HG03354 (cell line): Measurements from ENCODE around the gene DNAJC12.
"Not testable (repeated sequence)": the region's sequence is repeated elsewhere in the genome, so short reads cannot be mapped to it uniquely, and the experiment has no call there.

Experiments used
- ATAC-seq: cut with Tn5 transposase; IDR thresholded peaks from one replicate; pipeline ENCODE4 v1.9.1; 2021; ENCODE audit warnings: mild to moderate bottlenecking; ENCODE audit not compliant: unreplicated experiment, poor library complexity, severe bottlenecking

Gene DNAJC12

GRCh38 chr10:67837541-67838314 lies at the start of gene DNAJC12:
DNAJC12 (minus strand) TSS chr10:67838188; CDS start chr10:67838011, 177 bp downstream.
- ATAC-seq = peak; percentile 84

DNA sequence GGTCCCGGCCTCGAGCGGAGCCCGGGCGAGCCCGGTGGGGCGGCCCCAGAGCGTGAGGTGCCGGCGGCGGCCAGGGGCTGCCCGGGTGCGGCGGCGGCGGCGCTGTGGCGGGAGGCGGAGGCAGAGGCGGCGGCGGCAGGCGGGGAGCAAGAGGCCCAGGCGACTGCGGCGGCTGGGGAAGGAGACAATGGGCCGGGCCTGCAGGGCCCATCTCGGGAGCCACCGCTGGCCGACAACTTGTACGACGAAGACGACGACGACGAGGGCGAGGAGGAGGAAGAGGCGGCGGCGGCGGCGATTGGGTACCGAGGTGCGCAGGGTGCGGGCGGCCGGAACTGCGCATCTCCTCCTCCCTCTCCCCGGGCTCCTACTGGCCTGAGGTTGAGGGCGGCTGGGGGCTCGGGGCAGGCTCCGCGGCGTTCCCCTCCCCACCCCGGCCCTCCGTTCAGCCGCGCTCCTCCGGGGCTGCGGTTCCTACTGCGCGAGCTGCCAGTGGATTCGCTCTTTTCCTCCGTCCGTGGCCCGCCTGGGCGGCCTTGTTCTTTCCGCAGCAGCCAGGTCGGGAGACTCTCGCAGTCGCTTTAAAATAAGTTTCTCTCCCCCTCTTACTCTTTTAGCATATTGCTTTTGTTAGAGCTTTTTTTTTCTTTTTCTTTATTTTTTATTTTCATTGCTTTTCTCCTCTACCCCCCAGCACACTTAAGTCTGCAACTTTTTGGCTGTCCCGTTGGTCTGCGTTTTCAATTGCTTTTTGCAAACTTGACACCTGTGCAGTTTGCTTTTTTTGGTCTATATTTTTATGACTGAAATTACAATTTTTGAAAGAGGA lies 47.1 kb upstream of the DNAJC12 start:
- ATAC-seq = peak; percentile 71

DNA sequence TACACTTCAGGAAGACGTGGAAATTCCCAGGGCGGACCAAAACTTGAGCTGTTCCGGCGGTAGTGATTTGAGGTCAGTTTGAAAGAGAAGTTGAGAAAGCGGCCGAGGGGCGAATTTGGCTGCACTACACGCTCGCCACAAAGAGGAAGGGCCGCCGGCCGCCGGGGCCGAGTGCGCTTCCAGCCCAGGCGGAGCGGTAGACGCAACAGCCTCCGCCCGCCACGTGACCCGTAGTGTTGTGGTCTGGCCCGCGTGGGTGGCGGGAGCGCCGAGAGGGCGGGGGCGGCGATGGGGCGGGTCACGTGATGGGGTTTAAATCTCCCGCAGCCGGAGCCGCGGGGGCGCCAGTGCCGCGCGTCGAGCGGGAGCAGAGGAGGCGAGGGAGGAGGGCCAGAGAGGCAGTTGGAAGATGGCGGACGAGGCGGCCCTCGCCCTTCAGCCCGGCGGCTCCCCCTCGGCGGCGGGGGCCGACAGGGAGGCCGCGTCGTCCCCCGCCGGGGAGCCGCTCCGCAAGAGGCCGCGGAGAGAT lies 46.4 kb upstream of the DNAJC12 start, which contains the start of gene SIRT1:
SIRT1 (plus strand) TSS at position 344 of the 529 bp plus-strand sequence; CDS start at position 410, 66 bp downstream.
- ATAC-seq = peak; percentile 89

DNA sequence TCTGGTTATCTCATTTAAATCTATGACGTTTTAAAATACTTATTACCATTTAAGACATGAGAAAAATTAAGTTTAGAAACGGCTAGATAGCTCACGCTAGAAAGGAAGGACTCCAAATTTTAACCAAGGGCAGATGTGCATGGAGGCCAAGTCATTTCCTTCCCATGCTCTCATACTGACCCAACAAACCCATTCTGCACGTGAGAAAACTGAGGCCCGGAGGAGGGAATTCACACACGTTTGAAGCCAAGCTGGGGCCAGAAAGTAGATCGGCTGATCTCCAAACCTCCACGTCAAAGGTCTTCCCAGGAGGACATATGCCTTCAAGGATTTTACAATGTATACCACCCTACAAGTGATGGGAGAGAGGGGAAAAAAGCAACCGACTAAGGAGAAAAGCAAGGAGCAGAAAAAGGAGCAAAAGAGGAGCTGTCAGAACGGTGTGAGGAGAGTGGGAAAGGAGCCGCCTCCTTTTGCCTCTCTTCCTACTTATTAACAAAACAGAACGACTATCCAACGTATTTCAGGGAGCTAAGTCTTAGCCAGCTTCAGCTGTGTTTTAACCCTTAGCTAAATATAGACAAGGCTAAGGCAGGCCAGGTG lies 45.8 kb upstream of the DNAJC12 start:
- ATAC-seq = no peak

DNA sequence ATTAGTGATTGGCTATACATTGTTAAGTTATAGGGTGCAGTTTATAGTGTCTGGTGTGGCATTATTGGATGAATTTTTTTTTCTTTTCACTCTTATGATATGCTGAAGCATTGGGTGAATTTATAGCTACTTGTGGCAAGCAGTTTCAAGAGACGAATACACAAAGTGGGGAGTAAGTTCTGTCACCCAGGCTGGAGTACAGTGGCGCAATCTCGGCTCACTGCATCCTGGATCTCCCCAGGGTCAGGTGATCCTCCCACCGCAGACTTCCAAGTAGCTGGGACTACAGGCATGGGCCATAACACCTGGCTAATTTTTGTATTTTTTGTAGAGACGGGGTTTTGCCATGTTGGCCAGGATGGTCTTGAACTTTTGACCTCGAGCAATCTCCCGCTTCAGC lies 40.1 kb upstream of the DNAJC12 start:
- no peak for ATAC-seq

- not testable (repeated sequence) for ATAC-seq
Measured at GRCh38 chr10:67877421-67877820, 39.4 kb upstream of the DNAJC12 start.

- no peak for ATAC-seq
Measured at GRCh38 chr10:67875340-67876238, 37.6 kb upstream of the DNAJC12 start.

GRCh38 chr10:67869996-67870395 lies 32.0 kb upstream of the DNAJC12 start:
- no peak for ATAC-seq

- ATAC-seq = no peak
Measured at GRCh38 chr10:67868132-67868531, 30.1 kb upstream of the DNAJC12 start.

- no peak for ATAC-seq
Measured at GRCh38 chr10:67864607-67865371, 26.8 kb upstream of the DNAJC12 start.

GRCh38 chr10:67863094-67863493 lies 25.1 kb upstream of the DNAJC12 start:
- ATAC-seq = no peak

DNA sequence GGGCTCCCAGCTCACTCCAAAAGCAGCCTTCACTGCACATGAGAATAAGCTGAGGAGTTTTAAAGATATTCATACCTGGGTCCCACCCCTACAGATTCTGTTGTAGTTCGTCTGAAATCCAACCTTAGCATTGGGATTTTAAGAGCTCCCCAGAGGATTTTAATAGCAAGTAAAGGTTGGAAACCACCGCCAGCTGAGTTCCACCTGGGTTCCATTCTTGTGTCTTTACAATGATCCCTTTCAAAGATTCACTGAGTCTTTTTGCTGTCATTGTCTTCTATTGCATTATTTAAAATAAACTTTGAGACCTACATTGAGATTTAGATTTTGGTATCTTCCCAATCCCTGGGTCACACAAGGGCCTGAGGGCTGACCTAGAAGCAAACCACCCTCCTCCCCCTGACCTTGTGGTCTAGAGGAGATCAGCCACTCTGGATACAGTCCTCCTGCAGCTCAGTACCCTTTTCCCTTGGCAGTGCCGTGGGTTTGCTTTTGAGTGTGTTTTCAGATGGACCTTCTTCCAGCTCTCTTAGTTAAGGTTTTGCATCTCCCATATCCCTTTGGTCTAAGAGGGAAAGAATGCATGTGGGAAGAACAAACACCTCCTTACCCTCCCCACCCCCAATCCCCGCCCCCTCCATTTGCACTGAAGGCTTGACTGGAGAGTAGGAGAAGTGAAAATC lies 23.9 kb upstream of the DNAJC12 start:
- ATAC-seq = no peak

DNA sequence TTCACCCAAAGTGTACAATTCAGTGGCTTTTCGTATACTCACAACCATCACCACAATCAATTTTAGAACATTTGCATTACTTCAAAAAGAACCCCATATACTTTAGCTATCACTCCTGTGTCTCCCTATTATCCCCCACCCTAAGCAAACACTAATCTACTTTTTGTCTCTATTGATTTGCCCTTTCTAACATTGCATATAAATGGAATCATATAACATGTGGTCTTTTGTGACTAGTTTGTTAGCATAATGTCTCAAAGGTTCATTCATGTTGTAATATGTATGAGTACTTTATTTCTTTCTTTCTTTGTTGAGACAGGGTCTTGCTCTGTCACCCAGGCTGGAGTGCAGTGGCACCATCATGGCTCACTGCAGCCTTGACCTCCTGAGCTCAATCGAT lies 21.0 kb upstream of the DNAJC12 start:
- ATAC-seq = no peak

DNA sequence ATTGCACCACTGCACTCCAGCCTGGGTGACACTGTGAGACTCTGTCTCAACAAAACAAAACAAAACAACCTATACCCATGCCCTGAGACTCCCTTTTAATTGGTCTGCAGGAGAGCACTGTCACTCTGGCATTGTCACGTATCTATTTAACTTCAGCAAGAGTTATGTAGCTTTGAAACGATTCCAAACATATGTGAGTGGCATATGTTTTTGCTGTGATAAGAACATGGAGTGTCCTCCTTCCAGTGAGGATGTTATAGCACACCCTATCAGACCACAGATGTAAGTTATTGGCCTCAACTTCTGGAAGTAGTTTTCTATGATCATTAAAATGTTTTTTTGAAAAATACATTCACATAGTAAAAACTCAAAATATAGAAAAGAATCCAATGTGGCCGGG lies 15.5 kb upstream of the DNAJC12 start:
- ATAC-seq = no peak

DNA sequence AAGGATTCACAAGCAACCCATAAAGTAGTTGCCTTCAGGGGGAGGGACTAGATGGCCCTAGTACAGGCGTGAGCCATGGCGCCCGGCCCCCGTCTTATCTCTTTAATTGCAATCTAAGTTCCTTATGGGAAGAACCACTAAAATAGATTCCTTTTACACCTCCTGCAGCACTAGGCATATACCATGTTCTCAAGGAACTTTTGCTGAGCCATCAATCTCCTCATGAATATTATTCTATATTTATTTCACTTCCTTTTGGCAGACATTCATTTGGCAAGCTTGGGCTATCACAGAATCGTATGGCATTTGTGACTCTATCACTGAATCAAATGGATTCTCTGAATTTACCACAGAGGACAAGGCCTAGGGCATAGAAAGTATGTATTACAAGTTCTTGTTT lies 14.8 kb upstream of the DNAJC12 start:
- ATAC-seq = no peak

GRCh38 chr10:67851186-67851585 lies 13.2 kb upstream of the DNAJC12 start:
- ATAC-seq = no peak

DNA sequence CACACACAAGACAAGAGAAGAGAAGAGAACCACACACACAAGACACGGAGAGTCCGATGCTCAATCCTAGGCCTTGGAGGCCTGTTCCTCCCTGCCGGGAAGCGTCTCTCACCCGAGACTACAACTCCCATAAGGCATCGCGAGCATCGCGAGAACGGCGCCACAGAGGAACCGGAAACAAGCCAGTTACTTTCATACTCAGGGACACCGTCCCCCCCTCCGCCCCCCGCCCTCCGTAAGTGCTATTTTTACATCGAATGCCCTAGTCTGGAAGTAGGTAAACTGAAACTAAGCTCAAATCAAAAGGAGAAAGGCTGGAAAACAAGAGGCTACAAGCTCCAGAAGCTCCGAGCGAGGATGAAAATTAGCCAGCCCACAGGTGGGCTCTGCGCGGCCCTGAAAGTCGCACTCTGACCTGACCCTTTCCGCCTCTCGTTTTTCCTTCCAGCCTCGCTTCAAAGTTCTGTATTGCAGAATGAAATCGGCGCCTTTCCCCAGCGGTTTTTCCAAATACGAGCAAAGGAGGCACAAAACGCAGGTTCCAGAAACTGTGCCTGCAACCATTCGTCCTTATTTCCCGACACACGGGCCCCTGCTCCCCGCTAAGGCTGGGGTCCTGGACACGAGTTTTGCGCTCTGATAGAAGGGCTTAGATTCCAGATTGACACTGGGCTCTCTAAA lies 11.5 kb upstream of the DNAJC12 start:
- peak; percentile 96 for ATAC-seq
